ENCODE measurements around the gene ZNF891. TPM values are rescaled to one million over a fixed set of nuclear protein-coding genes. Genes with fewer than 3 reads are reported as not detected.

The ZNF891 gene
- total RNA-seq, 1 donor from 2014 or later, result 6.9 TPM

DNA sequence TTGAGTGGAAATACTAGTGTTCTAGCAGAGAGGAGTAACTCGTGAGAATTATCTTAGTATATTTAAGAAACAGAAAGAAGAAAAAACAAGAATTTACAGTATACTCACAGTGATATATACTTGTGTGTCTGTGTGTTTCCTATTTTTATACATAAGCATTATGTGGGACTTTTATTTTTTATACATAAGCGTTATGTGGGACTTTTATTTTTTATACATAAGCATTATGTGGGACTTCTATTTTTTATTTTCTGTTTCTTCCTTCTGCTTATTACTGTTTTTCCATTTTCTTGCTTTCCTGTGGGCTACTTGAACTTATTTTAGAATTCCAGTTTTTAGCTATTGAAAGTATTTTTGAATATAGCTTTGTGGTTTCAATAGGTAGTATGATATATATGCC is 56.2 kb downstream of the ZNF891 start:
- DNase-seq (ENCODE audit: low spot score in 2 of 2) (no peak), FAIRE-seq (no peak)

DNA sequence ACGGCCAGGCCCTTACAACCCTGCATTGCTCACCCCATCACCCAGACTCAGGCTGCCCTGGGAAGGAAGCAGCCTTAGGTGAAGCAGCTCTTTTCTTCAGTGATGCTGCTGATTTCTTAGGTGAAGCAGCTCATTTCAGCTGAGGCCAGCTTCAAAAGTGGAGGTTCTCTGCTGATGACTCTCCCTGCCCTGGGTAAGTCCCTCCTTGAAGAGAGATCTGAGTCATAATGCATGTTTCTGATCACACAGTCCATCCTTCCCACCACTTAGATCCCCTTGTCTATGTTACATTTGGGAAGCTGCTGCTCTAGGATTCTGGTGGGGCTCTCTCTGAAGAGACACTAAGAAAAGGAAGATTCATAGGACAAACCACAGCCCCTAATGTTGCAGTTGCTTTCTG is 66.5 kb downstream of the ZNF891 start:
- DNase-seq (ENCODE audit: low spot score in 2 of 2) (no peak), FAIRE-seq (no peak)

DNA sequence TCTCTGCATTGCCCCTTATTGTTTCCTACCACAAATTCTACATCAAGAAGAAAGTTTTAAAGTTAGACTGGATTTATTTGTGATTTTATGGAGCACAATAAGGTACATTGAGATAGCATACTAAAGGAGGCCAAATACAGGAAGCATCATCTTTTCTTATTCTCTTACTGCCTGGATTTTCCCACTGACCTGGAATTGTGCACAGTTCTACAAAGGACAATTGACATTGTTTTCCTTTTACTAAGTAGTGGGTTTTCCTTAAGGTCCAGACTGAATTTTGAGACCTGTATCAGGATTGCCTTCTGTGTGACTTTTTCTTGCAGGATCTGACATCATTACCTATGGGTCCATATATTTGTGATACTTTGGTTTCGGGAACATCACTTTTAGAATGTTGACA is 68.1 kb downstream of the ZNF891 start:
- no peak for DNase-seq (ENCODE audit: low spot score in 2 of 2)
- FAIRE-seq, result no peak

DNA sequence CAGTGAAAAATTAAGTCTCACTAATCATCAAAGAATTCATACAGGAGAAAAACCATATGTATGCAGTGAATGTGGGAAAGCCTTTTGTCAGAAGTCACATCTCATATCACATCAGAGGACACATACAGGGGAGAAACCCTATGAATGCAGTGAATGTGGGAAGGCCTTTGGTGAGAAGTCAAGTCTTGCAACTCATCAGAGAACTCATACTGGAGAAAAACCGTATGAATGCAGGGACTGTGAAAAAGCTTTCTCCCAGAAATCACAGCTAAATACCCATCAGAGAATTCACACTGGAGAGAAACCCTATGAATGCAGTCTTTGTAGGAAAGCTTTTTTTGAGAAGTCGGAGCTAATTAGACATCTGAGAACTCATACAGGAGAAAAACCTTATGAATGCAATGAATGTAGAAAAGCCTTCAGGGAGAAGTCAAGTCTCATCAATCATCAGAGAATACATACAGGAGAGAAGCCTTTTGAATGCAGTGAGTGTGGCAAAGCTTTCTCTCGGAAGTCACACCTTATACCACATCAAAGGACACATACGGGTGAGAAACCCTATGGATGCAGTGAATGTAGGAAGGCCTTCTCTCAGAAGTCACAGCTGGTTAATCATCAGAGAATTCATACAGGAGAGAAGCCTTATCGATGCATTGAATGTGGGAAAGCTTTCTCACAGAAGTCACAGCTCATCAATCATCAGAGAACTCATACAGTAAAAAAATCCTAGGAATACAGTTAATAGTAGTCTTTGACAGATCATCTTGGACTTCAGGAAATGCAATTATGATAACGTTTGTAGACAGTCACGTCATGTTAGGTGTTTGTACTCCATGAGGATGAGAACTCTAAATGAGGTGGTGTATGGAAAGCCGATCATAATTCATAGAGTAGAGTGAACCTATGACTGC is 71.6 kb downstream of the ZNF891 start:
- no peak for DNase-seq (ENCODE audit: low spot score in 2 of 2)
- no peak for FAIRE-seq

DNA sequence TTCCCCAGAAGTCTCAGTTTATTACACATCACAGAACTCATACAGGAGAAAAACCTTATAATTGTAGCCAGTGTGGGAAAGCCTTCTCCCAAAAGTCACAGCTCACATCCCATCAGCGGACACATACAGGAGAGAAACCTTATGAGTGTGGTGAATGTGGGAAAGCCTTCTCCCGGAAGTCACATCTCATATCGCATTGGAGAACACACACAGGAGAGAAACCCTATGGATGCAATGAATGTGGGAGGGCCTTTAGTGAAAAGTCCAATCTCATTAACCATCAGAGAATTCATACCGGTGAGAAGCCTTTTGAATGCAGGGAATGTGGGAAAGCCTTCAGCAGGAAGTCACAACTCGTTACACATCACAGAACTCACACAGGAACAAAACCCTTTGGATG is 72.6 kb downstream of the ZNF891 start:
- FAIRE-seq (no peak), DNase-seq (ENCODE audit: low spot score in 2 of 2) (no peak)

Other genes with a start within 250 kb of the ZNF891 start
- 31.4 TPM for gene CHFR, start 242.7 kb downstream of the ZNF891 start, total RNA-seq
- 18.8 TPM for gene ZNF605, start 174.0 kb downstream of the ZNF891 start, total RNA-seq
- 14.3 TPM for gene ZNF26, start 143.9 kb downstream of the ZNF891 start, total RNA-seq
- 120 TPM for gene ZNF84, start 92.8 kb downstream of the ZNF891 start, total RNA-seq
- 75.8 TPM for gene ZNF140, start 49.4 kb downstream of the ZNF891 start, total RNA-seq
- 32.6 TPM for gene ZNF10, start 353 bp upstream of the ZNF891 start, total RNA-seq
- 27.3 TPM for gene ZNF268, start 51.2 kb upstream of the ZNF891 start, total RNA-seq
- gene ANHX, start 105.6 kb upstream of the ZNF891 start, total RNA-seq, result not detected

Data from frontal cortex (tissue), 4 donors.